Measurements from ENCODE around the gene TMEM151A.

Gene TMEM151A

GRCh38 chr11:66337103-66337899, 45.6 kb downstream of the TMEM151A start:
- DNase-seq (ENCODE audit: low spot score), result peak; percentile 38

GRCh38 chr11:66338276-66339161, 46.8 kb downstream of the TMEM151A start:
- no peak for DNase-seq (ENCODE audit: low spot score)

- DNase-seq (ENCODE audit: low spot score), result no peak
These were observed 47.5 kb downstream of the TMEM151A start for GRCh38 chr11:66339162-66339675.

- DNase-seq (ENCODE audit: low spot score), result no peak
These were observed 48.2 kb downstream of the TMEM151A start for GRCh38 chr11:66339686-66340483.

GRCh38 chr11:66340596-66341501, 49.2 kb downstream of the TMEM151A start:
- DNase-seq (ENCODE audit: low spot score), result no peak

- DNase-seq (ENCODE audit: low spot score), result no peak
These were observed 49.9 kb downstream of the TMEM151A start for GRCh38 chr11:66341502-66342126.

GRCh38 chr11:66343176-66343575, 51.5 kb downstream of the TMEM151A start:
- DNase-seq (ENCODE audit: low spot score), result no peak

- peak; percentile 97 for DNase-seq (ENCODE audit: low spot score)
These were observed 53.0 kb downstream of the TMEM151A start, which contains the start of gene BRMS1 for GRCh38 chr11:66344550-66345315. Gene BRMS1 (minus strand): TSS chr11:66345104. CDS start chr11:66342234, 2,870 bp downstream.

- no peak for DNase-seq (ENCODE audit: low spot score)
These were observed 53.6 kb downstream of the TMEM151A start for GRCh38 chr11:66345316-66345649.

Measured in cerebellar cortex (tissue), 1 donor.